Uterus (tissue), 2 donors: ENCODE measurements around the gene RNF183.

Experiments
- POLR2A ChIP-seq, 2 donors: fragments of 450-650 bp; IDR thresholded peaks; one replicate each; pipeline ENCODE4 v1.6.1; 2016; ENCODE audit warnings: antibody characterized with exemption in 2 of 2, mild to moderate bottlenecking in 1 of 2, moderate library complexity in 1 of 2
- TF ChIP-seq, protein P1 (sequence below), 4 experiments: fragments of 200-600 bp in 2 of 4; fragments of 450-650 bp in 2 of 4; sonication (generic) in 2 of 4; IDR thresholded peaks; one replicate each; pipeline ENCODE4 v1.5.1; 2016 to 2019; ENCODE audit warnings: antibody characterized with exemption in 4 of 4, mild to moderate bottlenecking in 2 of 4, moderate library complexity in 1 of 4

GRCh38 chr9:113278840-113279239 lies 24.3 kb downstream of the RNF183 start:
- TF ChIP-seq, protein P1, sequence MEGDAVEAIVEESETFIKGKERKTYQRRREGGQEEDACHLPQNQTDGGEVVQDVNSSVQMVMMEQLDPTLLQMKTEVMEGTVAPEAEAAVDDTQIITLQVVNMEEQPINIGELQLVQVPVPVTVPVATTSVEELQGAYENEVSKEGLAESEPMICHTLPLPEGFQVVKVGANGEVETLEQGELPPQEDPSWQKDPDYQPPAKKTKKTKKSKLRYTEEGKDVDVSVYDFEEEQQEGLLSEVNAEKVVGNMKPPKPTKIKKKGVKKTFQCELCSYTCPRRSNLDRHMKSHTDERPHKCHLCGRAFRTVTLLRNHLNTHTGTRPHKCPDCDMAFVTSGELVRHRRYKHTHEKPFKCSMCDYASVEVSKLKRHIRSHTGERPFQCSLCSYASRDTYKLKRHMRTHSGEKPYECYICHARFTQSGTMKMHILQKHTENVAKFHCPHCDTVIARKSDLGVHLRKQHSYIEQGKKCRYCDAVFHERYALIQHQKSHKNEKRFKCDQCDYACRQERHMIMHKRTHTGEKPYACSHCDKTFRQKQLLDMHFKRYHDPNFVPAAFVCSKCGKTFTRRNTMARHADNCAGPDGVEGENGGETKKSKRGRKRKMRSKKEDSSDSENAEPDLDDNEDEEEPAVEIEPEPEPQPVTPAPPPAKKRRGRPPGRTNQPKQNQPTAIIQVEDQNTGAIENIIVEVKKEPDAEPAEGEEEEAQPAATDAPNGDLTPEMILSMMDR (IDR thresholded peaks at IDR 0.05) = no peak
- TF ChIP-seq POLR2A (IDR thresholded peaks at IDR 0.05) = no peak
